GM23248 (cell line): Measurements from ENCODE around the gene EIF5. TPM values are rescaled to one million over a fixed set of nuclear protein-coding genes. Genes with fewer than 3 reads are reported as not detected.

Experiments
- DNase-seq: peaks from one replicate; pipeline ENCODE4 v3.0.0-alpha.2; 2015
- H2AFZ ChIP-seq: fragments of 200-600 bp; sonication (generic); 2 replicates; pipeline ENCODE4 v1.6.1; 2016; ENCODE audit warnings: antibody characterized with exemption
- H3F3A ChIP-seq: fragments of 200-600 bp; sonication (generic); 2 replicates; pipeline ENCODE4 v1.6.1; 2016; ENCODE audit warnings: mild to moderate bottlenecking, antibody characterized with exemption, mixed run types; ENCODE audit not compliant: insufficient read depth
- H3K27ac ChIP-seq: fragments of 200-600 bp; sonication (generic); 2 replicates; pipeline ENCODE4 v1.5.1; 2016; ENCODE audit warnings: mild to moderate bottlenecking
- H3K27me3 ChIP-seq: fragments of 200-600 bp; sonication (generic); replicated peaks from 2 replicates; pipeline ENCODE4 v1.6.1; 2016; ENCODE audit warnings: mild to moderate bottlenecking; ENCODE audit not compliant: insufficient read depth
- H3K36me3 ChIP-seq: fragments of 200-600 bp; sonication (generic); 2 replicates; pipeline ENCODE4 v1.6.1; 2016; ENCODE audit warnings: low read depth, mild to moderate bottlenecking
- H3K4me1 ChIP-seq: fragments of 200-600 bp; sonication (generic); 2 replicates; pipeline ENCODE4 v1.6.1; 2016; ENCODE audit warnings: mild to moderate bottlenecking; ENCODE audit not compliant: insufficient read depth
- H3K4me2 ChIP-seq: fragments of 200-600 bp; sonication (generic); one replicate; pipeline ENCODE4 v1.6.1; 2016; ENCODE audit warnings: mild to moderate bottlenecking; ENCODE audit not compliant: unreplicated experiment
- H3K4me3 ChIP-seq: fragments of 200-600 bp; sonication (generic); 2 replicates; pipeline ENCODE4 v1.5.1; 2016; ENCODE audit warnings: mild to moderate bottlenecking
- H3K79me2 ChIP-seq: fragments of 200-600 bp; sonication (generic); 2 replicates; pipeline ENCODE4 v1.6.1; 2016; ENCODE audit warnings: mild to moderate bottlenecking; ENCODE audit not compliant: insufficient read depth
- H3K9ac ChIP-seq: fragments of 200-600 bp; sonication (generic); 2 replicates; pipeline ENCODE4 v1.6.1; 2016; ENCODE audit warnings: mild to moderate bottlenecking
- H3K9me2 ChIP-seq: fragments of 200-600 bp; sonication (generic); 2 replicates; pipeline ENCODE4 v1.6.1; 2016; ENCODE audit warnings: mixed run types, mild to moderate bottlenecking, moderate library complexity; ENCODE audit not compliant: insufficient read depth
- H3K9me3 ChIP-seq: fragments of 200-600 bp; sonication (generic); one replicate; pipeline ENCODE4 v1.6.1; 2017; ENCODE audit warnings: low read depth
- H4K20me1 ChIP-seq: fragments of 200-600 bp; sonication (generic); 2 replicates; pipeline ENCODE4 v1.6.0; 2016; ENCODE audit not compliant: insufficient read depth
- EZH2 ChIP-seq: fragments of 200-600 bp; sonication (generic); IDR thresholded peaks from 2 replicates; pipeline ENCODE4 v1.6.1; 2018; ENCODE audit warnings: antibody characterized with exemption, mild to moderate bottlenecking; ENCODE audit not compliant: insufficient read depth, poor library complexity, severe bottlenecking
- EZH2phosphoT487 ChIP-seq: fragments of 200-600 bp; sonication (generic); IDR thresholded peaks from 2 replicates; pipeline ENCODE4 v1.6.1; 2018; ENCODE audit warnings: antibody characterized with exemption, moderate library complexity, mild to moderate bottlenecking, low read depth; ENCODE audit not compliant: insufficient read depth
- whole genome bisulfite sequencing, 2 experiments: methylation state at CpG; one replicate each; pipeline ENCODE4 v1.1.6; 2015 to 2017; ENCODE audit warnings: low lambda C conversion rate in 2 of 2, low coverage in 1 of 2; ENCODE audit errors: missing lambda C conversion rate in 2 of 2; 5-methylcytosine and 5-hydroxymethylcytosine counted together
- in situ Hi-C: fragments of 300-500 bp; cut with MboI; formaldehyde crosslinking; loops from 2 replicates; pipeline ENCODE4 v1.15.0; 2020
- polyA plus RNA-seq: library from polyadenylated mRNA; unstranded; fragments of >200 nt; fragmentation: Nextera tagmentation; extraction: Ambion mirVana; gene quantifications from 2 replicates; pipeline ENCODE4 v1.2.1, GENCODE V29; 2016
- total RNA-seq: library from RNA; depleted of rRNA; stranded (reverse); fragments of >200 nt; shearing (Covaris generic); gene quantifications from 2 replicates; pipeline ENCODE4 v1.2.3, GENCODE V29; 2014; rRNA removed

The EIF5 gene
- 133 and 156 TPM in 2 replicates for total RNA-seq
- polyA plus RNA-seq = 502 and 518 TPM in 2 replicates

GRCh38 chr14:103333754-103334643 is at the start of gene EIF5:
Gene EIF5, plus strand, starts transcription at chr14:103334237. Its CDS starts 1,624 bp downstream, at chr14:103335861.
- H3K79me2 ChIP-seq = peaks cover 54% of the 10 kb centered on the region
- no peaks in the 10 kb centered on the region for H3K9me3 ChIP-seq
- H3K9me2 ChIP-seq = no peaks in the 10 kb centered on the region
- no peaks in the 10 kb centered on the region for H3K27me3 ChIP-seq
- peak within 1 kb of the TSS; percentile 98 for H3K27ac ChIP-seq
- peaks cover 38% of the 10 kb centered on the region for H3K36me3 ChIP-seq
- H3K9ac ChIP-seq = peak within 1 kb of the TSS; percentile 99
- 1% methylated on average over 49 to 86 of the region's 103 CpGs for WGBS, 2 experiments
- H4K20me1 ChIP-seq = peaks cover 14% of the 10 kb centered on the region; the same call in 1 of the 2 replicates
- H3K4me3 ChIP-seq = peak within 1 kb of the TSS; percentile 96
- peak within 1 kb of the TSS; percentile 71 for H2AFZ ChIP-seq
- TF ChIP-seq EZH2 (no peak), EZH2phosphoT487 (no peak)
- DNase-seq = peak; percentile 100
- in situ Hi-C loops = no loop called here
- H3F3A ChIP-seq = peaks cover 49% of the 10 kb centered on the region
- H3K4me1 ChIP-seq = peaks cover 25% of the 10 kb centered on the region
- peak within 1 kb of the TSS; percentile 83 for H3K4me2 ChIP-seq

DNA sequence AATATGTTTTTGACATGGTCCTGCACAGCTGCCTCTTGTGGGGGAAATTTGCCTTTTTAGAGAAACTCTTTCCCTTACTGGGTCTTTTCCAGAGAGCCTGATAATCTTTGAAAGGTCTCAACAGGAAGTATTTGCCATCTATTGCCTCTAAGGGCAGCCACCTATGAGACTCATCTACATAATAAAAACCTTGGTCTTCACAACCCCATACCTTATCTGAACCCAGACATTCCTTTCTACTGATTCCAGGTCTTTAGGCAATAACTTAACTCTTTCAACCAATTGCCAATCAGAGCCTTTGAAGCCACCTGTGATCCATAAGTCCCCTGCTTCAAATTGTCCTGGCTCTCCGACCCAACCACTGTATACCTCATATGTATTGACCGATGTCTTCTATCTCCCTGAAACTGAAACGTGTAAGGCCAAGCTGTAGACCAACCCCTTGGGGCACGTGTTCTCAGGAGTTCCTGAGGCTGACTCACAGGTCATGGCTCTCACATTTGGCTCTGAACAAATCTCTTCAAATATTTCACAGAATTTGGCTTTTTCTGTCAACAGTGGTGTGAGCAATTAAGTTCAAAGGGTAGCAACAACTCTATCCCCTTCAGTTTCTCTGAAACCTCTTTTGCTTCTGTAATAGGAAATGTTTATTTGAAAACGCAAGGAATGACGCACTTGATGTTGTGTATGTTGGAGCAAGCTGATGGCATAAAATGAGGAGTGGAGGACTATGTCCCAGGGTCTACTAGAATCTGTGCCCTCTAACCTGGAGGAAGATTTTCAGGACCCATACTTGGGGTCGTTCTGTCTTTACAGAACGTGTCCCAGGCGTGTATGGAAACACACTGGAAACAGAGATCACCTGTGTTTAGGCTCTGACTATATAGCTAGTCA is 49.2 kb upstream of the EIF5 start:
- Histone ChIP-seq H2AFZ (no peak overlapping the region), H3F3A (peaks cover 10% of the 10 kb centered on the region), H3K27ac (no peak overlapping the region), H3K9me3 (no peaks in the 10 kb centered on the region), H4K20me1 (no peaks in the 10 kb centered on the region), H3K4me2 (no peak overlapping the region), H3K79me2 (no peaks in the 10 kb centered on the region), H3K27me3 (0 out of 2 replicates have a peak, but pooled peaks cover 5% of the 10 kb centered on the region), H3K4me3 (no peak overlapping the region), H3K36me3 (no peaks in the 10 kb centered on the region), H3K9ac (no peak overlapping the region), H3K4me1 (peaks cover 4% of the 10 kb centered on the region), H3K9me2 (no peaks in the 10 kb centered on the region)
- WGBS, 2 experiments = 69 to 76% methylated on average over 9 of the region's 9 CpGs
- in situ Hi-C loops = loop anchor here (10.0 kb wide), 1 partner anchor 200 kb away; the partner anchor contains the start of gene LBHD2
- peak; percentile 53 for DNase-seq
- TF ChIP-seq EZH2 (no peak), EZH2phosphoT487 (no peak)

DNA sequence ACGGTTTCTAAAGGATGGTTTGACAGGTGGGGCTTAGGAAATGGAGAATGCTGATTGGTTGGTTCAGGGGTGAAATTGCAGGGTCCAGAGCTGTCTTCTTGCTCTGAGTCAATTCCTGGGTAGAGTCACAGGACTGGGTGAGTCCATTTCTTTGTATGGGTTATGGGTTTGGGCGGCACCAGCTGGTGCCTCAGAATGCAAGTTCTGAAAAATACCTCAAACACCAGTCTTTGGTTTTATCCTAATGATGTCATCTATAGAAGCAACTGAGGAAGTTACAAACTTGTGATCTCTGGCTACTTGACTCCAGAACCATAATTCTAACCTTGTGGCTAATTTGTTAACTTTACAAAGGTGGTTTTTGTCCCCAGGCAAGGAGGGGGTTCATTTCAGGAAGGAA is 47.6 kb upstream of the EIF5 start:
- no peaks in the 10 kb centered on the region for H3K9me3 ChIP-seq
- no peak overlapping the region for H3K9ac ChIP-seq
- no peaks in the 10 kb centered on the region for H3K4me1 ChIP-seq
- peaks cover 12% of the 10 kb centered on the region; the same call in 1 of the 2 replicates for H3K27me3 ChIP-seq
- 96 to 97% methylated on average over 2 of the region's 2 CpGs for WGBS, 2 experiments
- H3F3A ChIP-seq = no peaks in the 10 kb centered on the region
- in situ Hi-C loops = loop anchor here (10.0 kb wide), 1 partner anchor 202 kb away; the partner anchor contains the start of gene LBHD2
- no peak overlapping the region for H2AFZ ChIP-seq
- H4K20me1 ChIP-seq = no peaks in the 10 kb centered on the region
- H3K27ac ChIP-seq = no peak overlapping the region
- peak; percentile 10 for DNase-seq
- H3K4me3 ChIP-seq = no peak overlapping the region
- no peaks in the 10 kb centered on the region for H3K79me2 ChIP-seq
- H3K4me2 ChIP-seq = no peak overlapping the region
- no peaks in the 10 kb centered on the region for H3K36me3 ChIP-seq
- TF ChIP-seq EZH2 (no peak), EZH2phosphoT487 (no peak)
- no peaks in the 10 kb centered on the region for H3K9me2 ChIP-seq
